H1 (cell line): ENCODE data around the gene SEC14L3.

Source experiments
- ATF3 ChIP-seq: IDR thresholded peaks from 2 replicates; pipeline ENCODE4 v1.6.1; 2011; ENCODE audit warnings: low read depth, mild to moderate bottlenecking, low read length; ENCODE audit not compliant: insufficient read depth
- EZH2 ChIP-seq: fragments of 200-600 bp; sonication (generic); IDR thresholded peaks from 2 replicates; pipeline ENCODE4 v1.7.1; 2012; ENCODE audit warnings: low read depth, mild to moderate bottlenecking, moderate library complexity, low read length, inconsistent platforms; ENCODE audit not compliant: severe bottlenecking
- GABPA ChIP-seq: IDR thresholded peaks from 2 replicates; pipeline ENCODE4 v1.6.1; 2011; ENCODE audit warnings: mild to moderate bottlenecking, low read length, moderate library complexity, borderline replicate concordance; ENCODE audit not compliant: insufficient read depth
- JUND ChIP-seq: IDR thresholded peaks from 2 replicates; pipeline ENCODE4 v1.6.1; 2011; ENCODE audit warnings: mild to moderate bottlenecking, improper control_type of control experiment, low read length
- POLR2A ChIP-seq, 2 experiments: IDR thresholded peaks; 1 replicate in 1 of 2; 2 replicates in 1 of 2; pipeline ENCODE4 v1.6.1; 2011; ENCODE audit warnings: low read depth in 2 of 2, low read length in 2 of 2, mild to moderate bottlenecking in 2 of 2; ENCODE audit errors: control extremely low read depth in 1 of 2
- RAD21 ChIP-seq, 2 experiments: IDR thresholded peaks in 1 of 2; conservative IDR thresholded peaks in 1 of 2; 2 replicates each; pipeline ENCODE4 v1.6.1; 2011; ENCODE audit warnings: low read depth in 2 of 2, low read length in 2 of 2, improper control_type of control experiment in 1 of 2, inconsistent platforms in 1 of 2, mild to moderate bottlenecking in 1 of 2, moderate library complexity in 1 of 2
- RFX5 ChIP-seq: IDR thresholded peaks from 2 replicates; pipeline ENCODE4 v1.6.1; 2011; ENCODE audit warnings: low read depth, low read length, improper control_type of control experiment, borderline replicate concordance
- RXRA ChIP-seq: IDR thresholded peaks from 2 replicates; pipeline ENCODE4 v1.6.1; 2011; ENCODE audit warnings: low read depth, mild to moderate bottlenecking, low read length, moderate library complexity; ENCODE audit not compliant: insufficient read depth
- SIX5 ChIP-seq: IDR thresholded peaks from 2 replicates; pipeline ENCODE4 v1.6.1; 2011; ENCODE audit warnings: mild to moderate bottlenecking, low read depth, low read length
- SRF ChIP-seq: IDR thresholded peaks from 2 replicates; pipeline ENCODE4 v1.6.1; 2011; ENCODE audit warnings: mild to moderate bottlenecking, low read depth, low read length, moderate library complexity
- TEAD4 ChIP-seq: IDR thresholded peaks from 2 replicates; pipeline ENCODE4 v1.6.1; 2012; ENCODE audit warnings: low read depth, low read length, inconsistent platforms, mixed read lengths
- YY1 ChIP-seq: IDR thresholded peaks from 2 replicates; pipeline ENCODE4 v1.6.1; 2011; ENCODE audit warnings: low read depth, mild to moderate bottlenecking, low read length
- TF ChIP-seq, protein P1 (sequence below), 3 experiments: IDR thresholded peaks; 1 replicate in 2 of 3; 2 replicates in 1 of 3; pipeline versions ENCODE4 v1.5.1 to v1.6.1; 2011; ENCODE audit warnings: low read length in 3 of 3, mild to moderate bottlenecking in 3 of 3, inconsistent platforms in 2 of 3, low read depth in 1 of 3, moderate library complexity in 1 of 3; ENCODE audit not compliant: insufficient read depth in 1 of 3; ENCODE audit errors: control extremely low read depth in 1 of 3

DNA sequence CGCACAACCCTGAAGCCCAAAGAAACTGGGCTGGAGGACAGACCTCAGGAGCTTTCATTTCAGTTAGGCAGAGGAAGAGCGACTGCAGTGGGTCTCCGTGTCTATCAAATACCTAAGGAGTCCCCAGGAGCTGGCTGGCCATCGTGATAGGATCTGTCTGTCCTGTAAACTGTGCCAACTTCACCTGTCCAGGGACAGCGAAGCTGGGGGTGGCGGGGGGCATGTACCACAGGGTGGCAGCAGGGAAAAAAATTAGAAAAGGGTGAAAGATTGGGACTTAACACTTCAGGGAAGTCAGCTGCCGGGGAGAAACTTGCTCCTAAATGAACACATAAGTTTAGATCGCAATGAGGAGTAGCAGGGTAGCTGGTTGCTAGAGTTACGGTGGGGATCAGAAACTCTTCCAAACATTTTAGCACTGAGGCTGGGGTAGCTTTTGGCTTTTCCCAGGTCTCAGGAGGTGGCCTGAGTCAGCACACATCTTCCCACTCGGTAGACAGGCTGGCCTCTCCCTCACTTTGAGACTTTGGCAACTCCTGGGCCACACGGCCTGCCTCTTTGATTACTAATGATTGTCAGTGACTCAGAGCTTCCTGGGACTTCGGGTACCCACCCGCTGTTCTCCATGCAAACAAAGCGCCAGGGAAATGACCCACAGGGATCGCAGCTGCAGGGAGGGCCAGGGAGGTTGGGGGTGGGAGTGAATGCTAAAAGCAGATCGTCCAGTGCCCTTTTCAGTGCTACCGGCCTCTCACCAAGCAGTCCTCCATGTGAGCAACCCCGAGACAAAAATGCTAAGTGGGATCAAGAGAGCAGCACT lies 49.1 kb downstream of the SEC14L3 start:
- TF ChIP-seq TEAD4 (no peak), ATF3 (no peak), RAD21 (IDR thresholded peaks at IDR 0.05 in 1 of 2, conservative IDR thresholded peaks at IDR 0.05 in 1 of 2; ENCODE audit: low read depth in 2 of 2, low read length in 2 of 2) (no peak), JUND (peak; percentile 71), EZH2 (no peak), RXRA (no peak), RFX5 (no peak), SIX5 (no peak), GABPA (no peak), SRF (no peak), YY1 (no peak), POLR2A (IDR thresholded peaks at IDR 0.05; ENCODE audit: control extremely low read depth in 1 of 2, low read depth in 2 of 2, low read length in 2 of 2) (peak in 1 of 2 experiments; percentile 67; a peak in 2 of 3 replicates)
- TF ChIP-seq, protein P1, sequence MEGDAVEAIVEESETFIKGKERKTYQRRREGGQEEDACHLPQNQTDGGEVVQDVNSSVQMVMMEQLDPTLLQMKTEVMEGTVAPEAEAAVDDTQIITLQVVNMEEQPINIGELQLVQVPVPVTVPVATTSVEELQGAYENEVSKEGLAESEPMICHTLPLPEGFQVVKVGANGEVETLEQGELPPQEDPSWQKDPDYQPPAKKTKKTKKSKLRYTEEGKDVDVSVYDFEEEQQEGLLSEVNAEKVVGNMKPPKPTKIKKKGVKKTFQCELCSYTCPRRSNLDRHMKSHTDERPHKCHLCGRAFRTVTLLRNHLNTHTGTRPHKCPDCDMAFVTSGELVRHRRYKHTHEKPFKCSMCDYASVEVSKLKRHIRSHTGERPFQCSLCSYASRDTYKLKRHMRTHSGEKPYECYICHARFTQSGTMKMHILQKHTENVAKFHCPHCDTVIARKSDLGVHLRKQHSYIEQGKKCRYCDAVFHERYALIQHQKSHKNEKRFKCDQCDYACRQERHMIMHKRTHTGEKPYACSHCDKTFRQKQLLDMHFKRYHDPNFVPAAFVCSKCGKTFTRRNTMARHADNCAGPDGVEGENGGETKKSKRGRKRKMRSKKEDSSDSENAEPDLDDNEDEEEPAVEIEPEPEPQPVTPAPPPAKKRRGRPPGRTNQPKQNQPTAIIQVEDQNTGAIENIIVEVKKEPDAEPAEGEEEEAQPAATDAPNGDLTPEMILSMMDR (IDR thresholded peaks at IDR 0.05; ENCODE audit: control extremely low read depth in 1 of 3, insufficient read depth in 1 of 3, low read depth in 1 of 3, low read length in 3 of 3), result no peak
